Activated CD4-positive, CD25-positive, alpha-beta regulatory T cell treated with anti-CD3 and anti-CD28 coated beads, Interleukin-2, amount 50 U/mL, for 16 hours (primary cell): Measurements from ENCODE around the gene APOC4.

Experiments
- DNase-seq: peaks from one replicate; pipeline ENCODE4 v3.0.0-alpha.2; 2020; ENCODE audit warnings: low read depth, low spot score

APOC4 gene

GRCh38 chr19:44993926-44994537, 52.0 kb downstream of the APOC4 start:
- DNase-seq, result no peak
